Activated CD8-positive, alpha-beta T cell treated with anti-CD3 and anti-CD28 coated beads for 36 hours (primary cell): ENCODE data around the gene LCOR. TPM values are rescaled to one million over a fixed set of nuclear protein-coding genes. Genes with fewer than 3 reads are reported as not detected.

ENCODE experiments used
- ATAC-seq: fragments of 200-7000 bp; cut with Tn5 transposase; one replicate; pipeline ENCODE4 v1.10.0; 2021; ENCODE audit warnings: mild to moderate bottlenecking, moderate library complexity
- CTCF ChIA-PET: fragments of 350-600 bp; sonication (Branson Sonifier 250); formaldehyde crosslinking; loops from one replicate; lab custom pipeline; 2021; ENCODE audit warnings: antibody characterized with exemption; lab: Charles Lee
- POLR2A ChIA-PET: fragments of 350-600 bp; sonication (Branson Sonifier 250); formaldehyde crosslinking; loops from one replicate; lab custom pipeline; 2021; ENCODE audit warnings: antibody characterized with exemption; lab: Charles Lee
- DNase-seq: peaks from one replicate; pipeline ENCODE4 v3.0.0-alpha.2; 2020
- H3K27ac Mint-ChIP-seq: one replicate; pipeline ENCODE4 v1.8.0; 2021; ENCODE audit warnings: mild to moderate bottlenecking, mixed read lengths
- H3K27me3 Mint-ChIP-seq: one replicate; pipeline ENCODE4 v1.8.0; 2021; ENCODE audit warnings: mixed read lengths
- H3K36me3 Mint-ChIP-seq: one replicate; pipeline ENCODE4 v1.8.0; 2021; ENCODE audit warnings: low read depth, mixed read lengths
- H3K4me1 Mint-ChIP-seq: one replicate; pipeline ENCODE4 v1.8.0; 2021; ENCODE audit warnings: low read depth, mixed read lengths
- H3K4me3 Mint-ChIP-seq: one replicate; pipeline ENCODE4 v1.8.0; 2021; ENCODE audit warnings: mild to moderate bottlenecking, moderate library complexity, mixed read lengths
- H3K9me3 Mint-ChIP-seq: one replicate; pipeline ENCODE4 v1.8.0; 2021; ENCODE audit warnings: mixed read lengths
- CTCF ChIP-seq: fragments of 200-600 bp; IDR thresholded peaks from one replicate; pipeline ENCODE4 v1.8.0; 2022; ENCODE audit warnings: antibody characterized with exemption, mild to moderate bottlenecking
- intact Hi-C: fragments of 100-400 bp; cut with micrococcal nuclease; formaldehyde crosslinking; loops from one replicate; pipeline ENCODE4 v1.10.0; 2022
- total RNA-seq, 2 experiments: library from RNA; stranded (reverse); gene quantifications; one replicate each; pipeline ENCODE4 v1.2.3, GENCODE V29; 2021

LCOR gene
- total RNA-seq, 2 experiments from 2014 or later: 20.6 to 24.3 TPM

GRCh38 chr10:96830511-96831199 is 1.4 kb upstream of the LCOR start:
- intact Hi-C loops: loop anchor here (2.0 to 10.0 kb wide), 4 partner anchors 66 to 204 kb away; no protein-coding TSS in a partner anchor
- peak; percentile 92 for DNase-seq
- TF ChIP-seq CTCF: peak; percentile 91
- Mint-ChIP-seq H3K27me3 (no peaks in the 10 kb centered on the region), H3K4me3 (peak overlapping the region; percentile 54), H3K27ac (peak overlapping the region; percentile 85), H3K4me1 (peaks cover 38% of the 10 kb centered on the region), H3K9me3 (no peaks in the 10 kb centered on the region), H3K36me3 (peaks cover 10% of the 10 kb centered on the region)
- ChIA-PET CTCF (interaction anchor here (1.0 to 1.3 kb wide), 3 partner anchors 66 to 195 kb away, joined by 4 to 5 read pairs (median 4); no protein-coding TSS in a partner anchor), POLR2A (no interaction called here)
- no peak for ATAC-seq

- H3K36me3 Mint-ChIP-seq: peaks cover 10% of the 10 kb centered on the region
- intact Hi-C loops: loop anchor here (2.0 to 10.0 kb wide), 4 partner anchors 66 to 203 kb away; no protein-coding TSS in a partner anchor
- CTCF ChIA-PET: no interaction called here
- no peaks in the 10 kb centered on the region for H3K27me3 Mint-ChIP-seq
- POLR2A ChIA-PET: no interaction called here
- H3K4me1 Mint-ChIP-seq: peaks cover 45% of the 10 kb centered on the region
- ATAC-seq (no peak), DNase-seq (no peak)
- peak overlapping the region; percentile 89 for H3K4me3 Mint-ChIP-seq
- no peaks in the 10 kb centered on the region for H3K9me3 Mint-ChIP-seq
- TF ChIP-seq CTCF: no peak
- peak overlapping the region; percentile 97 for H3K27ac Mint-ChIP-seq
Measured at GRCh38 chr10:96831200-96831866, 765 bp upstream of the LCOR start.

- CTCF ChIA-PET: interaction anchor here (0.6 to 1.4 kb wide), 3 partner anchors 192 to 194 kb away, joined by 3 to 4 read pairs (median 4); no protein-coding TSS in a partner anchor
Measured at GRCh38 chr10:96832721-96833219, 672 bp downstream of the LCOR start.

GRCh38 chr10:96833220-96834001 is 1.3 kb downstream of the LCOR start:
- DNase-seq (peak; percentile 32), ATAC-seq (no peak)
- ChIA-PET CTCF (interaction anchor here (1.3 to 1.4 kb wide), 2 partner anchors 193 to 195 kb away, joined by 4 read pairs; no protein-coding TSS in a partner anchor), POLR2A (interaction anchor here (0.6 to 1.6 kb wide), 2 partner anchors 8 to 115 kb away, joined by 3 to 5 read pairs; no protein-coding TSS in a partner anchor)
- Mint-ChIP-seq H3K4me3 (peak overlapping the region; percentile 97), H3K9me3 (no peaks in the 10 kb centered on the region), H3K4me1 (peaks cover 57% of the 10 kb centered on the region), H3K27ac (peak overlapping the region; percentile 88), H3K36me3 (peaks cover 17% of the 10 kb centered on the region), H3K27me3 (no peaks in the 10 kb centered on the region)
- intact Hi-C loops: loop anchor here (5.0 to 10.0 kb wide), 3 partner anchors 64 to 201 kb away; no protein-coding TSS in a partner anchor
- no peak for TF ChIP-seq CTCF

More at GRCh38 chr10:96832721-96833219, 672 bp downstream of the LCOR start:
- ATAC-seq (peak; percentile 74), DNase-seq (peak; percentile 91)
- peak overlapping the region; percentile 82 for H3K4me3 Mint-ChIP-seq
- H3K4me1 Mint-ChIP-seq: peaks cover 52% of the 10 kb centered on the region
- no peak for TF ChIP-seq CTCF
- H3K36me3 Mint-ChIP-seq: peaks cover 14% of the 10 kb centered on the region
- POLR2A ChIA-PET: interaction anchor here (0.6 to 1.6 kb wide), 2 partner anchors 9 to 114 kb away, joined by 3 to 5 read pairs; no protein-coding TSS in a partner anchor
- no peaks in the 10 kb centered on the region for H3K9me3 Mint-ChIP-seq
- H3K27ac Mint-ChIP-seq: peak overlapping the region; percentile 85
- H3K27me3 Mint-ChIP-seq: no peaks in the 10 kb centered on the region
- intact Hi-C loops: loop anchor here (5.0 to 10.0 kb wide), 3 partner anchors 65 to 202 kb away; no protein-coding TSS in a partner anchor
